ENCODE results near the gene AFP.

DNA sequence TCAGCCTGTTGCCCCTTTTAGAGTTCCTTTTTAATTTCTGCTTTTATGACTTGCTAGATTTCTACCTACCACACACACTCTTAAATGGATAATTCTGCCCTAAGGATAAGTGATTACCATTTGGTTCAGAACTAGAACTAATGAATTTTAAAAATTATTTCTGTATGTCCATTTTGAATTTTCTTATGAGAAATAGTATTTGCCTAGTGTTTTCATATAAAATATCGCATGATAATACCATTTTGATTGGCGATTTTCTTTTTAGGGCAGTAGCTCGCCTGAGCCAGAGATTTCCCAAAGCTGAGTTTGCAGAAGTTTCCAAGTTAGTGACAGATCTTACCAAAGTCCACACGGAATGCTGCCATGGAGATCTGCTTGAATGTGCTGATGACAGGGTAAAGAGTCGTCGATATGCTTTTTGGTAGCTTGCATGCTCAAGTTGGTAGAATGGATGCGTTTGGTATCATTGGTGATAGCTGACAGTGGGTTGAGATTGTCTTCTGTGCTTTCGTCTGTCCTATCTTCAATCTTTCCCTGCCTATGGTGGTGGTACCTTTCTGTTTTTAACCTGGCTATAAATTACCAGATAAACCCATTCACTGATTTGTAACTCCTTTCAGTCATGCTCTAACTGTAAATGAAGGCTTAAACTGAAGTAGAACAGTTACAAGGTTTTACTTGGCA is 24.1 kb upstream of the AFP start:
- TF ChIP-seq POLR2A (IDR thresholded peaks at IDR 0.05; ENCODE audit: low read depth, low read length) (no peak), TAF1 (IDR thresholded peaks at IDR 0.05; ENCODE audit: low read depth, low read length) (no peak), POLR2AphosphoS5 (IDR thresholded peaks at IDR 0.05; ENCODE audit: low read depth, low read length) (no peak), POU2F2 (IDR thresholded peaks at IDR 0.05; ENCODE audit: low read depth, low read length) (no peak), SPI1 (IDR thresholded peaks at IDR 0.05; ENCODE audit: low read depth, low read length) (no peak), PAX5 (IDR thresholded peaks at IDR 0.05; ENCODE audit: insufficient read depth, low read length, severe bottlenecking) (no peak)

Data from GM12891 (cell line).